Activated gamma-delta T cell treated with Interleukin-2 at 50 U/mL for 16 hours (primary cell): ENCODE measurements around the gene SDK2.

Experiments used
- DNase-seq: peaks from one replicate; pipeline ENCODE4 v3.0.0-alpha.2; 2020

Gene SDK2

GRCh38 chr17:73531158-73531557, 113.1 kb downstream of the SDK2 start:
- no peak for DNase-seq

- DNase-seq = no peak
Measured at GRCh38 chr17:73528679-73529078, 115.6 kb downstream of the SDK2 start.

GRCh38 chr17:73526952-73527351, 117.3 kb downstream of the SDK2 start:
- no peak for DNase-seq

GRCh38 chr17:73524941-73525679, 119.1 kb downstream of the SDK2 start:
- no peak for DNase-seq

- DNase-seq = no peak
Measured at GRCh38 chr17:73522696-73523095, 121.5 kb downstream of the SDK2 start.

GRCh38 chr17:73522107-73522506, 122.1 kb downstream of the SDK2 start:
- DNase-seq = no peak

GRCh38 chr17:73521376-73521775, 122.9 kb downstream of the SDK2 start:
- no peak for DNase-seq

- no peak for DNase-seq
Measured at GRCh38 chr17:73520369-73520761, 123.9 kb downstream of the SDK2 start.

- DNase-seq = no peak
Measured at GRCh38 chr17:73519714-73520368, 124.4 kb downstream of the SDK2 start.

- no peak for DNase-seq
Measured at GRCh38 chr17:73519011-73519410, 125.2 kb downstream of the SDK2 start.

GRCh38 chr17:73516431-73516830, 127.8 kb downstream of the SDK2 start:
- no peak for DNase-seq

- DNase-seq = no peak
Measured at GRCh38 chr17:73514146-73514863, 129.9 kb downstream of the SDK2 start.

GRCh38 chr17:73513426-73513825, 130.8 kb downstream of the SDK2 start:
- no peak for DNase-seq

- no peak for DNase-seq
Measured at GRCh38 chr17:73511719-73512115, 132.5 kb downstream of the SDK2 start.

GRCh38 chr17:73510981-73511718, 133.1 kb downstream of the SDK2 start:
- no peak for DNase-seq

- no peak for DNase-seq
Measured at GRCh38 chr17:73508931-73509605, 135.2 kb downstream of the SDK2 start.

- DNase-seq = no peak
Measured at GRCh38 chr17:73508057-73508930, 136.0 kb downstream of the SDK2 start.

- no peak for DNase-seq
Measured at GRCh38 chr17:73506470-73507435, 137.5 kb downstream of the SDK2 start.

GRCh38 chr17:73503560-73503959, 140.7 kb downstream of the SDK2 start:
- DNase-seq = no peak

- DNase-seq = no peak
Measured at GRCh38 chr17:73500414-73500999, 143.7 kb downstream of the SDK2 start.
